GM12878 (cell line): ENCODE data around the gene CDC42EP3. TPM values are rescaled to one million over a fixed set of nuclear protein-coding genes. Genes with fewer than 3 reads are reported as not detected.

Experiments used
- ATAC-seq: fragments of 200-7000 bp; cut with Tn5 transposase; 3 replicates; pipeline ENCODE4 v1.9.1; 2020; ENCODE audit warnings: mild to moderate bottlenecking, moderate library complexity
- BruUV-seq: library from RNA; stranded (reverse); fragments of 400-500 nt; replicated peaks from 2 replicates; lab custom pipeline; 2021; lab: Mats Ljungman, UMichigan
- CTCF ChIA-PET: fragments of 300-600 bp; sonication (Branson Sonifier 250); formaldehyde crosslinking; extraction: SDS; loops from one replicate; lab custom pipeline; 2021; ENCODE audit warnings: inconsistent platforms; lab: Yijun Ruan, JAX
- POLR2A ChIA-PET: fragments of 350-600 bp; formaldehyde crosslinking; extraction: SDS; loops from one replicate; lab custom pipeline; 2021; ENCODE audit warnings: inconsistent platforms; lab: Charles Lee
- RAD21 ChIA-PET: fragments of 300-600 bp; sonication (Branson Sonifier 250); formaldehyde crosslinking; loops from one replicate; lab custom pipeline; 2023; ENCODE audit warnings: antibody characterized with exemption; ENCODE audit not compliant: unreplicated experiment; lab: Charles Lee
- SMC1A ChIA-PET: fragments of 300-600 bp; sonication (Branson Sonifier 250); formaldehyde crosslinking; loops from one replicate; lab custom pipeline; 2023; ENCODE audit not compliant: unreplicated experiment, uncharacterized antibody; lab: Charles Lee
- DNase-seq: peaks from one replicate; pipeline ENCODE4 v3.0.0-alpha.2; 2011; ENCODE audit warnings: low read depth, low spot score
- FAIRE-seq: peaks from 3 replicates; lab custom pipeline; 2011; peaks lifted over from hg19 to GRCh38; lab: Jason Lieb, UNC
- H2AFZ ChIP-seq: 2 replicates; pipeline ENCODE4 v1.6.0; 2011; ENCODE audit warnings: low read depth, low read length, control low read depth; ENCODE audit not compliant: control insufficient read depth
- H3K27ac ChIP-seq: 2 replicates; pipeline ENCODE4 v1.5.1; 2011; ENCODE audit warnings: control low read depth; ENCODE audit not compliant: control insufficient read depth, insufficient read depth
- H3K27me3 ChIP-seq, 2 experiments: replicated peaks in 1 of 2; 2 replicates each; pipeline versions ENCODE4 v1.6.0 to v1.6.1; 2011; ENCODE audit warnings: low read length in 1 of 2; ENCODE audit not compliant: control insufficient read depth in 2 of 2, insufficient read depth in 2 of 2
- H3K36me3 ChIP-seq, 2 experiments: 2 replicates each; pipeline ENCODE4 v1.5.1; 2011; ENCODE audit warnings: low read length in 1 of 2; ENCODE audit not compliant: control insufficient read depth in 2 of 2, insufficient read depth in 2 of 2
- H3K4me1 ChIP-seq: 2 replicates; pipeline ENCODE4 v1.6.1; 2011; ENCODE audit warnings: mild to moderate bottlenecking, low read length, moderate library complexity, mixed read lengths; ENCODE audit not compliant: control insufficient read depth, insufficient read depth
- H3K4me2 ChIP-seq: 2 replicates; pipeline ENCODE4 v1.6.0; 2011; ENCODE audit warnings: control low read depth; ENCODE audit not compliant: control insufficient read depth, insufficient read depth
- H3K4me3 ChIP-seq: fragments of 200-600 bp; sonication (generic); 2 replicates; pipeline ENCODE4 v1.5.1; 2016
- H3K79me2 ChIP-seq: 2 replicates; pipeline ENCODE4 v1.6.0; 2011; ENCODE audit warnings: low read length; ENCODE audit not compliant: control insufficient read depth, insufficient read depth
- H3K9ac ChIP-seq: 2 replicates; pipeline ENCODE4 v1.8.0; 2011; ENCODE audit warnings: low read length, control low read depth, mixed read lengths; ENCODE audit not compliant: control insufficient read depth, insufficient read depth
- H3K9me3 ChIP-seq: replicated peaks from 3 replicates; pipeline ENCODE4 v1.5.1; 2011; ENCODE audit warnings: mild to moderate bottlenecking, low read length; ENCODE audit not compliant: control insufficient read depth, insufficient read depth
- H4K20me1 ChIP-seq: 2 replicates; pipeline ENCODE4 v1.6.0; 2011; ENCODE audit not compliant: control insufficient read depth, insufficient read depth
- EGR1 ChIP-seq, 2 experiments: IDR thresholded peaks; 1 replicate in 1 of 2; 2 replicates in 1 of 2; pipeline ENCODE4 v1.6.1; 2011 to 2012; ENCODE audit warnings: low read depth in 2 of 2, low read length in 2 of 2, borderline replicate concordance in 1 of 2, mild to moderate bottlenecking in 1 of 2, moderate library complexity in 1 of 2
- FOS ChIP-seq: IDR thresholded peaks from 3 replicates; pipeline ENCODE4 v1.6.1; 2011; ENCODE audit warnings: borderline replicate concordance; ENCODE audit not compliant: insufficient read length; ENCODE audit errors: extremely low read depth
- IKZF1 ChIP-seq: fragments of 450-650 bp; conservative IDR thresholded peaks from 2 replicates; pipeline ENCODE4 v1.6.1; 2017; ENCODE audit warnings: antibody characterized with exemption, mild to moderate bottlenecking
- POLR2AphosphoS2 ChIP-seq: IDR thresholded peaks from 2 replicates; pipeline ENCODE4 v1.6.1; 2011; ENCODE audit warnings: low read depth, mild to moderate bottlenecking, low read length, improper control_type of control experiment, moderate library complexity
- SMAD5 ChIP-seq: IDR thresholded peaks from 2 replicates; pipeline ENCODE4 v1.6.1; 2016; ENCODE audit warnings: antibody characterized with exemption, low read depth
- WGBS: methylation state at CpG from one replicate; pipeline ENCODE4 v1.1.6; 2016; ENCODE audit warnings: low lambda C conversion rate; ENCODE audit not compliant: insufficient replicate concordance, insufficient coverage; ENCODE audit errors: missing lambda C conversion rate; 5-methylcytosine and 5-hydroxymethylcytosine counted together
- in situ Hi-C: fragments of 300-500 bp; cut with MboI; formaldehyde crosslinking; loops from 9 replicates; pipeline ENCODE4 v1.14.3; 2018; ENCODE audit warnings: mixed read lengths
- intact Hi-C: fragments of 100-400 bp; cut with micrococcal nuclease; formaldehyde crosslinking; loops from one replicate; pipeline ENCODE4 v1.14.2; 2022; ENCODE audit not compliant: unreplicated experiment
- polyA plus RNA-seq, 11 experiments: library from polyadenylated mRNA; depleted of rRNA in 4 of 11; unstranded in 6 of 11; stranded (reverse) in 5 of 11; fragments of >200 nt; fragmentation: Nextera tagmentation in 4 of 11; fragmentation: Illumina TruSeq in 1 of 11; extraction: Ambion mirVana in 4 of 11; extraction: Trizol in 1 of 11; gene quantifications; 1 replicate in 1 of 11; 2 replicates in 10 of 11; pipeline versions ENCODE4 v1.2.1 to v1.2.3, GENCODE V29; 2011 to 2016; ENCODE audit warnings: inconsistent platforms in 2 of 11, missing spikeins in 2 of 11, low read depth in 1 of 11
- total RNA-seq, 4 experiments: library from RNA; depleted of rRNA in 3 of 4; stranded (reverse); fragments of >200 nt in 3 of 4; fragmentation: Illumina TruSeq in 1 of 4; extraction: Trizol in 1 of 4; gene quantifications; 2 replicates each; pipeline versions ENCODE4 v1.2.1 to v1.2.3, GENCODE V29; 2013 to 2021

CDC42EP3 gene
- total and polyA plus RNA-seq, 10 of the 15 experiments (the other 5 are each of a cell fraction or from before 2014, with no cell fraction given): 11.8 to 86.9 (median 52.9) TPM

DNA sequence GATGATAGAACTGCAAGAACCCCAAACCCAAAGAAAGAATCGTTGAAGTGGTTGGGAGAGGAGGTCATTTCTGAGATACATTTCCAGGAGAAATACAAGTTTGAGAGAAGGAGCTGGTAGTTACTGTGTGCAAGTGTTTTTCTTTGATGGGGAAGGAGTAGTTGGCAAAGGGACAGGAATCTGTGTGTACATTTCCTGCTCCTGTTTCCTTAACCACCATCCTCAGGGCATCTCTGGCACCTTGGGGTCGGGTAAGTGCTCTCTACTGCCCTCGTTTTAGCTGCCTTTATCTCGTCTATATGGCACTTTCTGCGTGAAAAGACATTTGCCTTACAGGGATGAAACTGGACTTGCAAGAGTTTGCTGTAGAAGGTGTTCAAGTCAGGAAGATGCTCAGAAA lies 27.3 kb downstream of the CDC42EP3 start:
- BruUV-seq: no TSS peak
- Histone ChIP-seq H3K9me3 (peaks cover 8% of the 10 kb centered on the region), H3K36me3 (peaks cover 21 to 45% of the 10 kb centered on the region in 2 experiments), H3K4me2 (no peak overlapping the region), H4K20me1 (no peaks in the 10 kb centered on the region), H2AFZ (no peak overlapping the region), H3K27me3 (no peaks in the 10 kb centered on the region), H3K27ac (no peak overlapping the region), H3K4me3 (no peak overlapping the region), H3K79me2 (peaks cover 73% of the 10 kb centered on the region), H3K9ac (no peak overlapping the region), H3K4me1 (peaks cover 26% of the 10 kb centered on the region)
- no peak for DNase-seq
- FAIRE-seq: no peak
- intact Hi-C loops: no loop called here
- ChIA-PET POLR2A (interaction anchor here (0.6 to 4.8 kb wide), 7 partner anchors 9 to 959 kb away, joined by 3 to 45 read pairs (median 5); no protein-coding TSS in a partner anchor), CTCF (interaction anchor here (0.6 to 2.0 kb wide), 6 partner anchors 9 to 233 kb away, joined by 3 to 9 read pairs (median 3); no protein-coding TSS in a partner anchor), RAD21 (interaction anchor here (0.6 to 5.9 kb wide), 10 partner anchors 9 to 241 kb away, joined by 3 to 33 read pairs (median 3); no protein-coding TSS in a partner anchor), SMC1A (interaction anchor here (0.6 to 4.5 kb wide), 14 partner anchors 9 to 229 kb away, joined by 3 to 23 read pairs (median 8); no protein-coding TSS in a partner anchor)
- no peak for ATAC-seq
- 68% methylated on average over 5 of the region's 5 CpGs for WGBS
- 0 out of 2 replicates have a peak, but pooled peaks have one; percentile 30 for TF ChIP-seq SMAD5
- TF ChIP-seq FOS: no peak
- in situ Hi-C loops: no loop called here

DNA sequence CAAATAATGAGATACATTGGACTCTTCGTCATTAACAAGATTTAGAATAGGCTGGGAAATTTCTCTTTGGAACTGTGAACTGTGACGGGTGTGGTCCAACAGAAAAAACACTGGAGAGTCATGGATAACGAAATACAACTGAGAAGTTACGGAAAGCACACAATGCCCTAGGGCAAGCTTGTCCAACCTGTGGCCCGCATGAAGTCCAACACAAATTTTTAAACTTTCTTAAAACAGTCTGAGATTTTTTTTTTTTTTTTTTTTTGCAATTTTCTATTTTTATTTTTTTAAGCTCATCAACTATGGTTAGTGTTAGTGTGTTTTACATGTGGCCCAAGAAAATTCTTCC lies 27.7 kb downstream of the CDC42EP3 start:
- Histone ChIP-seq H4K20me1 (no peaks in the 10 kb centered on the region), H3K27me3 (no peaks in the 10 kb centered on the region), H3K79me2 (peaks cover 71% of the 10 kb centered on the region), H3K4me1 (peaks cover 22% of the 10 kb centered on the region), H3K36me3 (peaks cover 21 to 47% of the 10 kb centered on the region in 2 experiments), H2AFZ (no peak overlapping the region), H3K9ac (no peak overlapping the region), H3K4me2 (no peak overlapping the region), H3K4me3 (no peak overlapping the region), H3K27ac (no peak overlapping the region), H3K9me3 (peaks cover 8% of the 10 kb centered on the region)
- ChIA-PET CTCF (interaction anchor here (0.8 to 2.0 kb wide), 4 partner anchors 8 to 234 kb away, joined by 3 to 9 read pairs (median 4); no protein-coding TSS in a partner anchor), RAD21 (interaction anchor here (0.6 to 5.9 kb wide), 8 partner anchors 10 to 242 kb away, joined by 3 to 33 read pairs (median 3); no protein-coding TSS in a partner anchor), SMC1A (interaction anchor here (0.6 to 4.5 kb wide), 13 partner anchors 9 to 208 kb away, joined by 3 to 23 read pairs (median 8); no protein-coding TSS in a partner anchor), POLR2A (interaction anchor here (0.6 to 4.8 kb wide), 7 partner anchors 10 to 959 kb away, joined by 3 to 45 read pairs (median 5); no protein-coding TSS in a partner anchor)
- BruUV-seq: no TSS peak
- DNase-seq: no peak
- in situ Hi-C loops (no loop called here), intact Hi-C loops (no loop called here)
- WGBS: 97% methylated on average over 5 of the region's 5 CpGs
- TF ChIP-seq IKZF1: no peak
- no peak for TF ChIP-seq EGR1 (IDR thresholded peaks at IDR 0.05; ENCODE audit: borderline replicate concordance in 1 of 2, low read depth in 2 of 2, low read length in 2 of 2)
- 0 out of 2 replicates have a peak, but pooled peaks have one; percentile 2 for TF ChIP-seq POLR2AphosphoS2
- ATAC-seq: no peak
- FAIRE-seq: no peak
